NCI-H1417 treated with DMSO at 0.1 percent for 48 hours (cell line): ENCODE measurements around the gene MPPE1.
"Not testable (repeated sequence)": the region's sequence is repeated elsewhere in the genome, so short reads cannot be mapped to it uniquely, and the experiment has no call there.

ENCODE experiments used
- DNase-seq: peaks from one replicate; lab custom pipeline; 2025; lab: John Stamatoyannopoulos, UW

Gene MPPE1

GRCh38 chr18:11925800-11926481 lies 17.8 kb upstream of the MPPE1 start:
- no peak for DNase-seq

DNA sequence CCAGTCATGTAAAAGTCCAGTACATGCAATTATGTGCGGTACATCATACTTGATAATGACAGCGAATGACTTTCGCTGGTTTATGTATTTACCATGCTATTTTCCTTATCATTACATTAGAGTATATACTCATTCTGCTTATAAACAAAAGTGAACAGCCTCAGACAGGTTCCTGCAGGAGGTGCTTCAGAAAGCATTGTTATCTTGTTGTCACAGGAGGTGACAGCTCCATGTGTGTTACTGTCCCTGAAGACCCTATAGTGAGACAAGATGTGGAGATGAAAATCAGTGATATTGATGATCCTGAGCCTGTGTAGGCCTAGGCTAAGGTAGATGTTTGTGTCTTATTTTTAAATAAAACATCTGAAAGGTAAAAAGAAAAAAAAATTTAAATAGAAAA lies 15.3 kb upstream of the MPPE1 start:
- no peak for DNase-seq

- DNase-seq = not testable (repeated sequence)
Observed at GRCh38 chr18:11919522-11919921, 11.4 kb upstream of the MPPE1 start.

DNA sequence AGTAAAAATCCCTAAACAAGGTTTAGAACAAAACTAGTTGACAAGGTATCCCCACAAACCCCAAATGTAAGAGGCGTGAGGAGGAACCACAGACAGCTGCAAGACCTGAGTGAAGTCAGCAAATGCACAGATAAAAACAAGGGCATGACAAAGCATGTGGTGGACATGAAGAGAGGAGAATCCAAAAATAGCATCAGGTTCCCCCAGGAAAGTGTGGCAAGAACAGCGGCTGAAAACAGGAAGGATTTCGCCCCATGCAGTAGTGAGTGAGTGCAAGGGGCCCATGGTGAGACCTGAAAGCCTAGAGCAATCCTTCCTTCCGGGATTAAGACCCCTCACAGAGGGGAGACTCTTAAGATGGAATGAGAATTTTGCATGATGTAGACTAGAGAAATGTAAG lies 8.8 kb upstream of the MPPE1 start:
- DNase-seq = not testable (repeated sequence)

DNA sequence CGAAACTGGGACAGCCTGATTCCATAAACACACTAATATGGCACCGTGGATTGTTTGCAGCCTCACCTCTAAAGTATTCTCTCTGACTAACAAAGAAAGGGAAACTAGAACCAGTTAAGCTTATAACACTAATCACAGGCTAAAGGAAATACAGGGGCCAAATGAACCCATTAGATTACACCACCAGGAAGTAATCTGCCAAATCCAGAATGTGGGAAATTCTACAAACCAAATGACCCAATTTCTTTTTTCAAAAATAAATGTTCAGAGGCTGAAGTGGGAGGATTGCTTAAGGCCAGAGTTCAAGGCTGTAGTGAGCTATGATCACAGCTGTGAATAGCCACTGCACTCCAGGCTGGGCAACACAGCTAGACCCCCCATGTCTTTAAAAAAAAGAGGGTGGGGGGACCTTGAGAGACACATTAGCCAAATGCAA lies 1.5 kb upstream of the MPPE1 start:
- no peak for DNase-seq

DNA sequence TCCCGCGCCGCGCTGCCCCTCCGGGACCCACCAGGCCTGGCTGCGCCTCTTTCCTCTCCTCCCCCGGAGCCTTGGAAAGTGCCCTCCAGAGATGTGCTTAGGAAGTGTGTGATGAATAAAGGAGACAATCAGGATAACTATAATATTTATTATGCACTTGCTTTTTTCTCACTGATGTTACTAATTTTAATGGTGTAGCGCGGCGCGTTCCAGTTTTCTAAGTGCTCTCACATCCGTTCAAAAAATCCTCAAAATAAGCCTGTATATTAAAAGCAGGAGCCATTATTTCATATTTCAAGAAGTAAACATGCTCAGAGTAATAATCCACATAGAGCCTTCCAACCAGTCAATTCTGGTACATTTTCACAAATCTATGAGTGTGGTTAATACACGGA lies 941 bp upstream of the MPPE1 start:
- no peak for DNase-seq

DNA sequence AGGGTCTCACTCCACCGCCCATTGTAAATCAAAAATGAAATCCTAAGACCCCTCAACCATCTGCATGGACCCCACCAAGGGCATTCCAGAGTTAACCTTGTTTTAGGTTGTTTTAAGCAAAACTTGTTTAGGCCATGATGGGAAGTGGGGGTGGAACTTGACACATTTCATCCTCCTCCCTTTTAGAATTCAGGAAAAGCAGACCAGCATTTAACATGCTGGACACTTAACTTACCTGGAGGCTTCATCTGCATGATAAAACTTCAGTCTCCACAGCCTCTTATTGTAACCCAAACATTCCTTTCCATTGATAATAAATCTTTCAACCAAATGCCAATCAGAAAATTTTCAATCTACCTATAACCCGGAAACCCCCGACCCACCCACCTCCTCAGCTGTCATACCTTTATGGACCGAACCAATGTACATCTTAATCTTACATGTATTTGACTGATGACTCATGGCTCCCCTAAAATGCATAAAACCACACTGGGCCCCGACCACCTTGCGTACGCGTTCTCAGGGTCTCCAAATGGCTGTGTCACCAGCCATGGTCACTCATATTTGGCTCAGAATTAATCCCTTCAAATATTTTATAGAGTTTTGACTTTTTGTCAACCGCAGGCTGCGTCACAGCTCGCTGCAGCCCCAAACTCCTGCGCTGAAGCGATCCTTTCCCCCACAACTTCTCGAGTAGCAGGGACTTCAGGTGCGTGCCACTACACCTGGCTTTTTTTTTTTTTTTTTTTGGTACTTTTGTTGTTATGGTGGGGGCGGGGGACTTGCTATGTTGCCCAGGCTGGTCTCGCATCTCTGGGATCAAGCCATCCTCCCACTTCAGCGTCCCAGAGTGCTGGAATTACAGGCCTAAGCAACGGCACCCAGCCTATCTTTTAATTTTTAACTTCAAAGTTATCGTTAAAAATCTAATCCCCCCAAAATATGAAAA lies 917 bp downstream of the MPPE1 start:
- no peak for DNase-seq

GRCh38 chr18:11906176-11906575 lies 1.9 kb downstream of the MPPE1 start:
- DNase-seq = no peak

DNA sequence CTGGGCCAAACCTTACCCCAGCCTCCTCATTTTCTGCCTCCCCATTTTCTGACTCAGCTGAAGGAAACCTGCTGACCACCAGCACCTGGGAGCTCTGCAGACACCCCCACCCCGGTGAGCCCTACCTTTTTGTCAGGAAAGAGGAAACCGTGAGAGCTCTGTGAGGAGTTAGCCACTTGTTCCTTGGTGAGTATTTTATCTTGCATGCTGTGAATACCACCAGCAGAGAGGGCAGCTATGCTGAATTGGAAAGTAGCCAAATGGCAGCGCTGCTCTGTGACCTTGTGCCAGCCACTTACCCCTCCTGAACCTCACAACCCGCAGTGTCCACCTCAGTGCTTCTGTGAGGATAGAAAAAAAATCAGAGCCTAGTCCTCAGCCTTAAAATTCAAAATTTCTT lies 2.5 kb downstream of the MPPE1 start:
- no peak for DNase-seq

DNA sequence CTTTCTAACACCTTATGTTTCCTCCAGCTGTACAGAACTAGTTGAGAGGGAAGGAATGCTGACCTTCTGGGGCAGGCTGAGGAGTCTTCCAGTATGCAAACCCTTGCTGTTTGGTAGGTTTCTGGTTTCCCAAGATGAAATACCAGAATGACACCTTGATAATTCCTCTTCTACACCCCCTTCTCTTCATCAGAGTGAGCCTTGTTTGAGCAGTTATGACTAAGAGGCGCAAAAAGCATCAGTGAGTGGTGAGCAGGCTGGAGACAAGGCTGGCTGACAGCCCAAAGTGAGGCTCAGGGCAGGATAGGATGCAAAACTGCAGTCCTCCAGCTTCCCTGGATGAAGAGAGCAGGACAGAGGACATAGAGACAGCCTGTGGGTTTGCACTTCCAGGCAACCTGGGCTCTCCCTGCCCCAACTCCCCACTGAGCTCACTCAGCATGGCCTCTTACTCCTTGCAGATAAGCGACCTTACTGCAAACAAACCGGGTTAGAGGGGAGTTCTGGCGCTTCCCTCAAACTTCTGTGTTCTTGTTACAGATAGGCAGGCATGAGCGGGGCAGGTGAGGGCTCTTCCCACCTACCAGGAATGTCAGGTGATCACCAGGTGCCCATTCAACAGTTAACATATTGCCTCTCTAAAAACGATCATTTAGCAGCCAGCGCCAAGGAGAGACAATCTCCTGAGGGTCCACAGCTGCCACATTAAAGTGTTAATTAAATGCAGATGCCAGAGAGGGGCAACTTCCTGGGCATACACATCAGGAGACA lies 5.4 kb downstream of the MPPE1 start:
- no peak for DNase-seq

GRCh38 chr18:11901826-11902438 lies 6.2 kb downstream of the MPPE1 start:
- no peak for DNase-seq

GRCh38 chr18:11899063-11899462 lies 9.1 kb downstream of the MPPE1 start:
- DNase-seq = no peak

GRCh38 chr18:11897781-11898180 lies 10.3 kb downstream of the MPPE1 start:
- no peak for DNase-seq

DNA sequence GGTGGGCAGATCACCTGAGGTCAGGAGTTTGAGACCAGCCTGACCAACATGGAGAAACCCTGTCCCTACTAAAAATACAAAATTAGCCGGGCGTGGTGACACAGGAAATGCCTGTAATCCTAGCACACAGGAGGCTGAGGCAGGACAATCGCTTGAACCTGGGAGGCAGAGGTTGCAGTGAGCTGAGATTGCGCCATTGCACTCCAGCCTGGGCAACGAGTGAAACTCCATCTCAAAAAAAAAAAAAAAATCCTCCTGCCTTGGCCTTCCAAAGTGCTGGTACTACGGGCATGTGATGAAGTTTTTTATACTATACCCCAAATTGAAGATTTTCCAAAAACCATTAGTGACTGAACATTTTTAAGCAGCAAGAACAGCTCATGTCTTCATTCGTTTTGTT lies 15.7 kb downstream of the MPPE1 start:
- not testable (repeated sequence) for DNase-seq

- DNase-seq = no peak
Observed at GRCh38 chr18:11891737-11892136, 16.4 kb downstream of the MPPE1 start.

GRCh38 chr18:11889284-11889683 lies 18.8 kb downstream of the MPPE1 start:
- no peak for DNase-seq

- DNase-seq = no peak
Observed at GRCh38 chr18:11888726-11889125, 19.4 kb downstream of the MPPE1 start.

DNA sequence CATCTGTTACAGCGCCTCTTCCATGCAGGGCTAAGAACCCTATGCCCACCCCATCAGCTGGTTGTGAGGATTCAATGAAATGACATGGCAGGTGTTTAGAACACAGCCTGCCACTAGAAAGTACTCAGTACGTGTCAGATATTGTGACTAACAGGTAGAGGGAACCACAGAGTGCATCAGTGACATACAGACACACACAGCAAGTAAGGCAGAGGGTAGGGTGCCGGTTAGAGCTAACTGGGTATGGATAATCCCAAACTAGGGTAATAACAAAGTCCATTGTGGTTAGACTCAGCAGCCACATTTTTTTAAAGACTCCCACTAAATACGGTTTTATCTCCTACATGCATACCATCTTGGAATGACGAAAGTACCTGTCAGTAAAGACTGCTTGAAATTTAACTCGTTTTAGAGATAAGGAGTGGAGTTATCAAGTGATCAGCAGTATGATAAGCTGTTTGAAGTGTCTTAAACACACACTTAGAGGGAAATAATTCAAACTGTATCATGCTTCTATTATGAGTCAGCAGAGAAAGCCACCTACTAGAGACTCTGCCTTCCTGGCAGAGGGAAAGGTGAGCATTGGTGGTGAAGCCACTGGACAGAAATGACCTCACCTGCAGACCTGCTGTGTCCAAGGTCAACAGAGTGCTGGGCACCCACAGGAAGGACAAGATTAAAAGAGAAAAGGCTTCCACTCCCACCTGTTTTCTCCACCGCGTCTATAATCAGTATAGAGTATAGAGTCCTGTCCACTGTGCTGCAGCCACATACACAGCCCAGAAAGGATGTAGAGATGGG lies 20.6 kb downstream of the MPPE1 start:
- DNase-seq = no peak

GRCh38 chr18:11886577-11887110 lies 21.5 kb downstream of the MPPE1 start:
- DNase-seq = no peak

GRCh38 chr18:11885278-11885947 lies 22.7 kb downstream of the MPPE1 start:
- DNase-seq = no peak
